SW480 (cell line): ENCODE measurements around the gene XAB2.
"Not testable (repeated sequence)": the region's sequence is repeated elsewhere in the genome, so short reads cannot be mapped to it uniquely, and the experiment has no call there.

ENCODE experiments used
- DNase-seq: peaks from one replicate; pipeline ENCODE4 v3.0.0-alpha.2; 2016; ENCODE audit warnings: low spot score

XAB2 gene

GRCh38 chr19:7577422-7577821, 51.9 kb downstream of the XAB2 start:
- DNase-seq = not testable (repeated sequence)

GRCh38 chr19:7575434-7576040, 53.8 kb downstream of the XAB2 start:
- DNase-seq = peak; percentile 46

- no peak for DNase-seq
These were observed 58.6 kb downstream of the XAB2 start for GRCh38 chr19:7570761-7571160.
